Mammary microvascular endothelial cell (primary cell): Measurements from ENCODE around the gene SRD5A1. TPM values are rescaled to one million over a fixed set of nuclear protein-coding genes. Genes with fewer than 3 reads are reported as not detected.

Source experiments
- total RNA-seq: library from RNA; depleted of rRNA; stranded (reverse); fragments of >200 nt; gene quantifications from 2 replicates; pipeline ENCODE4 v1.2.3, GENCODE V29; 2015

Gene SRD5A1, protein sequence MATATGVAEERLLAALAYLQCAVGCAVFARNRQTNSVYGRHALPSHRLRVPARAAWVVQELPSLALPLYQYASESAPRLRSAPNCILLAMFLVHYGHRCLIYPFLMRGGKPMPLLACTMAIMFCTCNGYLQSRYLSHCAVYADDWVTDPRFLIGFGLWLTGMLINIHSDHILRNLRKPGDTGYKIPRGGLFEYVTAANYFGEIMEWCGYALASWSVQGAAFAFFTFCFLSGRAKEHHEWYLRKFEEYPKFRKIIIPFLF
- 12.6 and 15.0 TPM in 2 replicates for total RNA-seq

DNA sequence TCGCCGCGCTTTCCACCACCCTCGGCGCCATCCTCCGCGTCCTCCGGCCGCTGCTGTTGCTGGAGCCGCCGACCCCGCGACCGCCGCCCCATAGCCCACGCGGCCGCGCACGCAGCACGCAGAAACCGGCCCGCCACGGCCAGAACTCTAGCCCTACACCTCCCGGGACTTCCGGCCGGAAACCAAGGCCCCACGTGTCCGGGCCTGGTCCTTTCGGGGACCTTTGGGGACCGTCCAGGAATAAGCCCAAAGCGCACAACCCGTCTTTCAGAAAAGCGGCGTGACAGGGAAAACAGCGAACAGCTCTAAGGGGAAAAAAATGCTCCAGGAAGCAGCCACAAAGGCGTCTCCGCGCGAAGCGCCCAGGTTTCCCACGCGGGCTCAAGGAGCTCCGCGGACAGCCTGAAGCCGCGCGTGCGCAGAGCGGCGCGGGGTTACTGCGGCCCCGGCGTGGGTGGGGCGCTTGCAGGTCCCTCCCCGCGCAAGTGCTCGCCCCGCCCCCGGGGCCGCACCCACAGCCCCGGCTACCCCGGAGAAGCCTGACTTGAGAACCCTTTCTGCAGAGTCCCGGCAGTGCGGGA, at the start of gene SRD5A1, which contains the start of gene NSUN2:
TSS of gene SRD5A1 (plus strand) at position 553 of the 581 bp plus-strand sequence. CDS start 137 bp downstream, outside the sequence.
TSS of gene NSUN2 (minus strand) at position 157 of the 581 bp plus-strand sequence. CDS start at position 92, 65 bp downstream.

DNA sequence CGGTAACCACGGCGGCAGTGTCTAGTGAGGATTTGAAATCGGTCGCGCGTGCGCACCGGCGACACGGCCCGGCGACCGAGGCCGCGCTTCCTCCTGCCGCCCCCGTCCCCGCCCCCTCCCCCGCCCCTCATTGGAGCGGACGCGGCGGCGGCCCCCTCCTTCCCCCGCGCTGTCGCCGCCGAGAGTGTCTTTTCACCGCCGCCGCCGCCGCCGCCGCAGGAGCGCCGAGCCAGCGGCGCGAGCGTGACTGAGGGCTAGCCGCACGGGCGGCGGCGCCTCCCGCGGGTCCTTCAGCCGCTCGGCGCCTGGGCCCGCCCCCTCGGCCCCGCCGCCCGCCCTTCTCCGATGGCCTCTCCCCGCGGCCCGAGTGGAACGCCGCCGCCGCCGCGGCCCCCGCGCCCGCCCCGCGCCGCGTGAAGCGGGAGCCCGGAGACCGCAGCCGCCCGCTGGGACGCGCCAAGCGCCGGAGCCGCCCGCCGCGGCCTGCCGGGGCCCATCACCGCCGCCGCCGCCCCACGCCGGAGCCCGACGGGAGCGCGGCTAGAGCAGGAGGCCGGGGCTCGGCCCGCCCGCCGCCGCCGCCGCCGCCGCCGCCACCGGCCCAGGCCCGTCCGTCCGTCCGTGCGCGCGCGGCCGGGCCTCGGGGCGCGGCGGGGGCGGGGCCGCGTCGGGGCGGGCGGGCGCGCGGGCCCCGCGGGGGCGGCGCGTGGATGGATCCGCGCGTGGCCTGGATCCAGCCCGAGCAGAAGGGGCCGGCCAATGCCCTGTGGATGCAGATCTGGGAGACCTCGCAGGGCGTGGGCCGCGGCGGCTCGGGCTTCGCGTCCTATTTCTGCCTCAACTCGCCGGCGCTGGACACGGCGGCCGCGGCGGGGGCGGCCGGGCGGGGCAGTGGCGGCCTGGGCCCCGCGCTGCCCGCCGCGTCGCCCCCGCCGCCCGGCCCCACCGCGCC, 80.3 kb downstream of the SRD5A1 start, which contains the start of gene TENT4A:
TSS of gene TENT4A (plus strand) at position 159 of the 952 bp plus-strand sequence. CDS start at position 711, 552 bp downstream.

Other genes with a start within 250 kb of the SRD5A1 start
- gene UBE2QL1, start 184.6 kb upstream of the SRD5A1 start, total RNA-seq = not detected in 2 replicates
- 59.0 and 61.8 TPM in 2 replicates for gene NSUN2, start 396 bp upstream of the SRD5A1 start, total RNA-seq
- gene TENT4A, start 80.0 kb downstream of the SRD5A1 start, total RNA-seq = 15.7 and 16.5 TPM in 2 replicates